Colonic mucosa (tissue), 4 donors: Measurements from ENCODE around the gene ST6GALNAC2. TPM values are rescaled to one million over a fixed set of nuclear protein-coding genes. Genes with fewer than 3 reads are reported as not detected.

ENCODE experiments used
- DNase-seq: peaks from one replicate; pipeline ENCODE4 v3.0.0-alpha.2; 2020
- H3K27ac ChIP-seq: fragments of 200-600 bp; one replicate; pipeline ENCODE4 v1.8.0; 2021
- H3K27me3 ChIP-seq: fragments of 200-600 bp; one replicate; pipeline ENCODE4 v1.8.0; 2021
- H3K36me3 ChIP-seq: fragments of 200-600 bp; one replicate; pipeline ENCODE4 v1.8.0; 2021
- H3K4me1 ChIP-seq: fragments of 200-600 bp; one replicate; pipeline ENCODE4 v1.8.0; 2021; ENCODE audit warnings: mild to moderate bottlenecking
- H3K4me3 ChIP-seq: fragments of 200-600 bp; one replicate; pipeline ENCODE4 v1.8.0; 2021
- H3K9ac ChIP-seq, 2 donors: one replicate each; pipeline ENCODE4 v1.7.0; 2013; ENCODE audit warnings: control low read depth in 2 of 2, low read depth in 2 of 2, low read length in 2 of 2
- H3K9me3 ChIP-seq: fragments of 200-600 bp; one replicate; pipeline ENCODE4 v1.8.0; 2021
- intact Hi-C: fragments of 100-400 bp; cut with DNase I; formaldehyde crosslinking; loops from one replicate; pipeline ENCODE4 v1.14.1; 2022
- total RNA-seq, 2 donors: library from RNA; stranded (reverse); fragmentation: NEBNext Ultra II Directional in 1 of 2; extraction: Animal tissue kit (Norgen Biotek cat#: 25700) in 1 of 2; gene quantifications; one replicate each; pipeline ENCODE4 v1.2.1, GENCODE V29; 2021
- TF ChIP-seq, protein P1 (sequence below): fragments of 200-600 bp; IDR thresholded peaks from one replicate; pipeline ENCODE4 v1.8.0; 2022; ENCODE audit warnings: antibody characterized with exemption, mild to moderate bottlenecking
- donor health status: healthy.
- donor health status: DM: no; HTN: no; CAD: no.
- donor health status: DM: no; HTN: no; CAD: no.

ST6GALNAC2 gene
- total RNA-seq, 2 donors from 2014 or later = 3.8 to 6.3 TPM

DNA sequence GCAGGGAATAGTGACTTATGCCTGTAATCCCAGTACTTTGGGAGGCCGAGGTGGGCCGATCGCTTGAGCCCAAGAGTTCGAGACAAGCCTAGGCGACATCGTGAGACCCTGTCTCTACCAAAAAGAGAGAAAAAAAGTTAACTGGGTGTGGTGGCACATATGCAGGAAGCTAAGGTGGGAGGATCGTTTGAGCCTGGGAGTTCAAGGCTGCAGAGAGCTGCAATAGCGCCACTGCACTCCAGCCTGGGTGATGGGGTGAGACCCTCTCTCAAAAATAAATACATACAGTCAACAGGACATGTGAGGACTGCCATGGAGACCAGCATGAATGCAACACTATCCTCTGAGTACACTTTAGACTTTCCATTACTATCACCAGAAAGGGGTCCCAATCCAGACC is 15.4 kb upstream of the ST6GALNAC2 start:
- no peak for DNase-seq
- Histone ChIP-seq H3K9ac (no peak overlapping the region), H3K27me3 (no peaks in the 10 kb centered on the region), H3K4me1 (peaks cover 4% of the 10 kb centered on the region), H3K4me3 (no peak overlapping the region), H3K36me3 (no peaks in the 10 kb centered on the region), H3K27ac (no peak overlapping the region), H3K9me3 (no peaks in the 10 kb centered on the region)
- TF ChIP-seq, protein P1, sequence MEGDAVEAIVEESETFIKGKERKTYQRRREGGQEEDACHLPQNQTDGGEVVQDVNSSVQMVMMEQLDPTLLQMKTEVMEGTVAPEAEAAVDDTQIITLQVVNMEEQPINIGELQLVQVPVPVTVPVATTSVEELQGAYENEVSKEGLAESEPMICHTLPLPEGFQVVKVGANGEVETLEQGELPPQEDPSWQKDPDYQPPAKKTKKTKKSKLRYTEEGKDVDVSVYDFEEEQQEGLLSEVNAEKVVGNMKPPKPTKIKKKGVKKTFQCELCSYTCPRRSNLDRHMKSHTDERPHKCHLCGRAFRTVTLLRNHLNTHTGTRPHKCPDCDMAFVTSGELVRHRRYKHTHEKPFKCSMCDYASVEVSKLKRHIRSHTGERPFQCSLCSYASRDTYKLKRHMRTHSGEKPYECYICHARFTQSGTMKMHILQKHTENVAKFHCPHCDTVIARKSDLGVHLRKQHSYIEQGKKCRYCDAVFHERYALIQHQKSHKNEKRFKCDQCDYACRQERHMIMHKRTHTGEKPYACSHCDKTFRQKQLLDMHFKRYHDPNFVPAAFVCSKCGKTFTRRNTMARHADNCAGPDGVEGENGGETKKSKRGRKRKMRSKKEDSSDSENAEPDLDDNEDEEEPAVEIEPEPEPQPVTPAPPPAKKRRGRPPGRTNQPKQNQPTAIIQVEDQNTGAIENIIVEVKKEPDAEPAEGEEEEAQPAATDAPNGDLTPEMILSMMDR = no peak
- intact Hi-C loops = no loop called here

- intact Hi-C loops = no loop called here
- Histone ChIP-seq H3K27ac (no peak overlapping the region), H3K4me1 (peaks cover 4% of the 10 kb centered on the region), H3K9ac (no peak overlapping the region), H3K4me3 (no peak overlapping the region), H3K36me3 (no peaks in the 10 kb centered on the region), H3K9me3 (no peaks in the 10 kb centered on the region), H3K27me3 (no peaks in the 10 kb centered on the region)
- DNase-seq = no peak
- TF ChIP-seq, protein P1 = no peak
Measured at GRCh38 chr17:76599694-76600460, 14.2 kb upstream of the ST6GALNAC2 start.

- Histone ChIP-seq H3K4me1 (peaks cover 4% of the 10 kb centered on the region), H3K36me3 (no peaks in the 10 kb centered on the region), H3K9me3 (no peaks in the 10 kb centered on the region), H3K4me3 (no peak overlapping the region), H3K9ac (no peak overlapping the region), H3K27ac (no peak overlapping the region), H3K27me3 (no peaks in the 10 kb centered on the region)
- DNase-seq = no peak
- intact Hi-C loops = no loop called here
- TF ChIP-seq, protein P1 = no peak
Measured at GRCh38 chr17:76598004-76598439, 12.4 kb upstream of the ST6GALNAC2 start.

DNA sequence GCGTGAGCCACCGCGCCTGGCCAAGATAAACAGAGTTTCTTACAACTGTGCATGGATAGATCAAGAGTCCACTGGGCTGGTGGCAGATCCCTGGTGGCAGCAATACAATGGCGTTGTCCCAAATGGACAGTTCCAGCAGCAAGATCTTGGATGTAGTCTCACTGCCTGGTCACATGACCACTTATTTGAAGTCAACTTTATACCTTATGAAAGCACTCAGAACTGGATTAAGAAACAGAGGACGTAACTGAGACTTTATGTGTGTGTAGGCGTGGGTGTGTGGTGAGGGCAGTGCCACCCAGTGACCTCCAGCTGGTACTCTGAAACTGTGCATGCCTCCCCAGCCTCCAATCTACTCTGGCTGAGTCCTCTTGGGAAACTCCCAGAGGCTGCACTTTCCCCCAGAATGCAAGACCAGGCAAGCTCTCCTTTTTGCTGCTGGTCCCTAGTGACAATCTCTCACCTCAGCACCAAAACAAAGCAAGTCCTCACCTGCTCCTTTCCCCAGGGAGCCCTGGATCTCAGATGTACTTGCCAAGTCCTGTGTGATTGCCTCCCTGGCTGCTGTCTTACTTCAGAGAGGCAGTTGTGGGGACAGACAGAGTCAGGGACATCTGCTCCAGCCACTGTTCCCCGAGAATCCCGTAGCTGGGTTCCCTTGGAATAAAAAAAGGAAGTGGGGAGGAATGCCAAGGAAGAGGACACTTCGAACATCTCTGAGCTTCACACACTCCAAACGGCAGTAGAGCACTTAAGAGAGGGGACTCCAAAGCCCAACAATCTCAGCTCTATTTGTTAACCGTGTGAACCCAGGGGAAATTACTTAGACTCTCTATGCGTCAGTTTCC is 11.7 kb upstream of the ST6GALNAC2 start:
- H3K27me3 ChIP-seq = no peaks in the 10 kb centered on the region
- TF ChIP-seq, protein P1 = no peak
- H3K27ac ChIP-seq = no peak overlapping the region
- intact Hi-C loops = no loop called here
- no peaks in the 10 kb centered on the region for H3K36me3 ChIP-seq
- DNase-seq = no peak
- H3K9ac ChIP-seq = no peak overlapping the region
- H3K4me3 ChIP-seq = no peak overlapping the region
- peaks cover 4% of the 10 kb centered on the region for H3K4me1 ChIP-seq
- H3K9me3 ChIP-seq = no peaks in the 10 kb centered on the region

- Histone ChIP-seq H3K4me3 (no peak overlapping the region), H3K9me3 (no peaks in the 10 kb centered on the region), H3K36me3 (no peaks in the 10 kb centered on the region), H3K27me3 (no peaks in the 10 kb centered on the region), H3K27ac (no peak overlapping the region), H3K9ac (no peak overlapping the region), H3K4me1 (peaks cover 4% of the 10 kb centered on the region)
- intact Hi-C loops = no loop called here
- TF ChIP-seq, protein P1 = no peak
- DNase-seq = no peak
Measured at GRCh38 chr17:76594690-76595089, 9.0 kb upstream of the ST6GALNAC2 start.
